GM18498 (cell line): ENCODE measurements around the gene NPR1.
A peak's percentile ranks its signal among the peaks of the same experiment; 100 is the strongest.
"Not testable (repeated sequence)": the region's sequence is repeated elsewhere in the genome, so short reads cannot be mapped to it uniquely, and the experiment has no call there.

Source experiments
- ATAC-seq: cut with Tn5 transposase; IDR thresholded peaks from one replicate; pipeline ENCODE4 v1.9.1; 2021; ENCODE audit warnings: mild to moderate bottlenecking, moderate library complexity; ENCODE audit not compliant: unreplicated experiment

NPR1 gene

DNA sequence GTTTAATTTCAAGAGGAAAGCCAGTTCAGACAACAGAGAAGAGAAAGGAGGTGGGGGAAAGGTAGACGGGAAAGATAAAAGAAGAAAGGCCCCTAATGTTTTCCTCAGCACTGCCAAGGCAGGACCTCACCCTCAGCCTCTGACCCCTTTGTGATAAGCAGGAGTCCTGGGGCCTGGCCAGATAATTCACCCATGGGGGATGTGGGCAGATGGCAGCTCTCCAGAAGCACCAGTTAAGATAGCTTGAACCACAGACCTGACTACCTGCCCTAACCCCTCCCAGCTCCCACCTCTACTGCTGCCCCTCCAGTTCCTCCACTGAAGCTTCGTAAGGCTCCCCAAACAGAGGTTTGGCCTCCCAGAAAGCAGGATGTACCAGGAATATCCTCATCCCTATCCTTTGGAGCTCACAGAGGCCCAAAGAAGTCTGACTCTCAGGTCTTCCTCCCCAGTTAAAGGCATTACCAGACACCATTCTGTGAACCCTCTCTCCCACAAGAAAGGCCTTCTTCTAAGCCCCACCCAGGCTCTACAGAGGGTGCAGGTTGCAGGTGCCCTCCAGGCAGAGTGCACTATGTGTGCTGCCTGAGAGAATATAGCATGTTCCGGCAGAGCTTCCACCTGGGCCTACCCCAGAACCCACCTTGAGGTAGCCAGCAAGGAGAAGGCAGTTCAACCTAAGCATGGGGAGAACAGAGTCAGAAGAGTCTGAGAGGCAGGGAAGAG, 29.2 kb upstream of the NPR1 start:
- ATAC-seq, result no peak

GRCh38 chr1:153649863-153650235, 28.6 kb upstream of the NPR1 start:
- no peak for ATAC-seq

- no peak for ATAC-seq
Observed at GRCh38 chr1:153651771-153652170, 26.7 kb upstream of the NPR1 start.

DNA sequence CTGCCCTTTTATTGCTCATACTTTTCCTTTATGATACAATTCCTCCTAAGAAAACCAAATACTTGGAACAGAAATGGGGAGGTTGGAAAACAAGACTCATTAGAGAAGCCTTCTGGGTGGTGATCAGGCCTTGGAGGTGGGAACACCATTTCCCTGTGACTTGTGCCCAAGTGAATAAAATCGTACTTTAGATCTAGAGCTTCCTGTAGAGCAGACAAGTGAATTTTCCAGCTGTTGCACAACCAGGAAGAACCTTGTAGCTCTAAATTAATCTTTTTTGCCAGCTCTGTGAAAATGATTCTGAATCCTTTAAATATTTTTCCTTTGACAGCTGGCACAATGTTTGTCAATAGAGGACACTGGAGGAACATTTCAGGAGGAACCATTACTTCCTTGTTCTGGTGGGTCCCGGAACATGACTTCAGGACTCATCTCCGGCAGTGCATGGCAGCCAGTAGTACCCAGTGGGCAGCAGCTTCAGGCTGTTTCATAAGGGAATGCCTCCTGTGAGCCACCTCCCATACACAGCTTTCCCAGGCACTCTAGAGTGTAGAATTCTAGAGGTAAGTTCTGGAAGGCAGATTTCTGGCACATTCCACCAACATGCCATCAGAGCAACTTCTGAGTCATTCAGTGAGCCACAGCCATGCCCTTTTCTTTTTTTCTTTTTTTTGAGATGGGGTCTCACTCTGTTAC, 25.5 kb upstream of the NPR1 start:
- no peak for ATAC-seq

- ATAC-seq, result no peak
Observed at GRCh38 chr1:153655333-153655732, 23.2 kb upstream of the NPR1 start.

GRCh38 chr1:153658400-153659174, 19.9 kb upstream of the NPR1 start, which contains the start of gene SNAPIN:
SNAPIN (plus strand) TSS chr1:153658703; CDS start chr1:153658744, 41 bp downstream.
- ATAC-seq, result peak; percentile 89

- ATAC-seq, result peak; percentile 5
Observed at GRCh38 chr1:153659175-153659534, 19.3 kb upstream of the NPR1 start.

DNA sequence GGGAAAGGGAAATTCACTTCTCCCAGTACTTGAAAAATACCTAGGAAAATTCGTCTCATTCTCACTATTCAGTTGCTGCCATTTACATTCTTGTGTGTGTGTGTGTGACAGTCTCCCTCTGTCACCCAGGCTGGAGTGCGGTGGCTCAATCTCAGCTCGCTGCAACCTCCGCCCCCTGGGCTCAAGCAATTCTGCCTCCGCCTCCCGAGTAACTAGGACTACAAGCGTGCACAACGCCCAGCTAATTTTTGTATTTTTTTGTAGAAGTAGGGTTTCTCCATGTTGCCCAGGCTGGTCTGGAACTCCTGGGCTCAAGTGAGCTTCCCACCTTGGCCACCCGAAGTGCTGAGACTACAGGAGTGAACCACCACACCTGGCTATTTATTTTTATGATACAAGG, 18.8 kb upstream of the NPR1 start:
- no peak for ATAC-seq

GRCh38 chr1:153661111-153661708, 17.3 kb upstream of the NPR1 start:
- ATAC-seq, result no peak

- ATAC-seq, result no peak
Observed at GRCh38 chr1:153662269-153662668, 16.2 kb upstream of the NPR1 start.

GRCh38 chr1:153663211-153663610, 15.3 kb upstream of the NPR1 start:
- no peak for ATAC-seq

- ATAC-seq, result no peak
Observed at GRCh38 chr1:153667439-153667838, 11.0 kb upstream of the NPR1 start.

GRCh38 chr1:153668672-153669071, 9.8 kb upstream of the NPR1 start:
- ATAC-seq, result not testable (repeated sequence)

DNA sequence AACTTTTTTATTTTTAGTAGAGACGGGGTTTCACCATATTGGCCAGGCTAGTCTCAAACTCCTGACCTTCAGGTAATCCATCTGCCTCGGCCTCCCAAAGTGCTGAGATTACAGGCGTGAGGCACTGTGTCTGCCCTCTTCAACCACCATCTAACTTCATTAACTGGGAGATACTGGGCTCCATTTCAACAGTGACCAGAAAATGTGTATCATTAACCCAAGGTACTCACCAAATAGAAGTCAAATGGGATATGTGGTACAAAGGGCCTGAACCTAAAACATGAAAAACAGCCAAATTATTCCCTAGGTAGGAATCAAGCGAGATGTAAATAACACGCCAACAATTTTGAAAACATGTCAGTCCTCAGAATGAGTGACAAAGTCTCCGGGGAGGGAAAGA, 8.9 kb upstream of the NPR1 start:
- ATAC-seq, result no peak

- ATAC-seq, result no peak
Observed at GRCh38 chr1:153670257-153670858, 8.1 kb upstream of the NPR1 start.

DNA sequence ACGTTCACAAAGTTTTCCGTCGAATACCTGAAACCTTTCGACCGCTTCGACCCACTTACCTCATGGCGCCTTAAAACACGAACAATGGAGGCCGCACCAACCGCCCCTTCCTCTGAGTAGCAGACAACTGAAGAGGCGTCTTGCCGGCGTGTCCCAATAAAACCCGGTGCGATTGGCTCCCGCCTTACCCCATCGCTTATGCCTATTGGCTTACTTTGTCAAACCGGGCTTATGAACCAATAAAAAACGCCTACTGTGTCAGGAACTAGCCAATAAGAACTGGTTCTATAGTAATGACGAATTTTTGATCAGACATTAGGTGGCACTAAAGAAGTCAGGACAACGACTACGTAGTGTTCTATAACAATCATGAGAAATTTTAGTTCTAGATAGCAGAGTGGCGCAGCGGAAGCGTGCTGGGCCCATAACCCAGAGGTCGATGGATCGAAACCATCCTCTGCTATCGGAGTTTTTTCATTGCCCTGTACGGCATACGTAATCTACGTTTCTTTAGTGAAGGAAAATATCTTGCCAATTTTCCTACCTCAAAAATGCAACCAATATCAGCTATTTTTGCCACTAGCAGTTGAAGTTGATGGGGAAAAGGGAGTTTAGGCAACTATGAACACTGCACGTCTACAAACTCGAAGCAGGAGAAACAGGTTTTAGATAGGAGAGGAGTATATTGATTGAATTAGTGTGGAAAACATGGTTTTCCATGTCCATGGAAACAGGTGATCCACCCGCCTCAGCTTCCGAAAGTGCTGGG, 7.4 kb upstream of the NPR1 start, which contains the start of gene ILF2:
Gene ILF2 (minus strand): TSS at position 135 of the 769 bp plus-strand sequence. CDS start 71 bp downstream, at position 64.
- peak; percentile 93 for ATAC-seq

DNA sequence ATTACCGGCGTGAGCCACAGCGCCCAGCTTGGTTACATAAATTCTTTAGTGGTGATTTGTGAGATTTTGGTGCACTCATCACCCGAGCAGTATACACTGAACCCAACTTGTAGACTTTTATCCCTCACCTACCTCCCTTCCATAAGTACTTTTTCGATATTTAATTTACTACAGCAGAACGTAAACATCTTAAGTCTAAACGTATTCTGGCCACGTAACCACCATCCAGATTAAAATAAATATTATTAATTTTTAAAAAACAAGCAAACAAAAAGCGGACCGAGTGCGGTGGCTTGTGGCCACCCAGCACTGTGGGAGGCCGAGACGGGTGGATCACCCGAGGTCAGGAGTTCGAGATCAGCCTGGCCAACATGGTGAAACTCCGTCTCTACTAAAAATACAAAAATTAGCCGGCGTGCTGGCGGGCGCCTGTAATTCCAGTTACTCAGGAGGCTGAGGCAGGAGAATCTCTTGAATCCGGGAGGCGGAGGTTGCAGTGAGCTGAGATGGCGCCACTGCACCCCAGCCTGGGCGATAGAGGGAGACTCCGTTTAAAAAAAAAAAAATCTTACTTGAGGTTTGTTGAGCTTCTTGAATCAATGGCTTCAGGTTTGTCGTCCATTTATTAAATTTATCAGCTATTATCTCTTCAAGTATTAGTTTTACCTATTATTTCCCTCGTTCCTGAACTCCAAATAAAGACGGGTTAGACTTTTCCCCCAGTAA, 6.7 kb upstream of the NPR1 start:
- peak; percentile 18 for ATAC-seq

GRCh38 chr1:153673511-153673910, 5.0 kb upstream of the NPR1 start:
- ATAC-seq, result no peak

GRCh38 chr1:153677718-153678518, 570 bp upstream of the NPR1 start:
- no peak for ATAC-seq
